HCT116 (cell line): Measurements from ENCODE around the gene URB1. TPM values are rescaled to one million over a fixed set of nuclear protein-coding genes. Genes with fewer than 3 reads are reported as not detected.

Experiments
- ATAC-seq: fragments of 200-7000 bp; cut with Tn5 transposase; 2 replicates; pipeline ENCODE4 v1.9.1; 2020; ENCODE audit warnings: mild to moderate bottlenecking, moderate library complexity
- BruUV-seq: library from RNA; stranded (reverse); fragments of 400-500 nt; replicated peaks from 2 replicates; lab custom pipeline; 2021; lab: Mats Ljungman, UMichigan
- CTCF ChIA-PET: fragments of 300-600 bp; sonication (Branson Sonifier 250); formaldehyde crosslinking; loops from one replicate; lab custom pipeline; 2021; ENCODE audit warnings: antibody characterized with exemption; lab: Charles Lee
- POLR2A ChIA-PET: fragments of 300-600, 350-600 bp; sonication (Branson Sonifier 250); formaldehyde crosslinking; loops from one replicate; lab custom pipeline; 2021; ENCODE audit warnings: antibody characterized with exemption; lab: Charles Lee
- RAD21 ChIA-PET, 2 experiments: fragments of 300-600 bp; sonication (Branson Sonifier 250); formaldehyde crosslinking; loops; one replicate each; lab custom pipeline; 2023; ENCODE audit warnings: low total read pairs in 2 of 2; ENCODE audit not compliant: uncharacterized antibody in 2 of 2, unreplicated experiment in 2 of 2, low non-redundant PET in 1 of 2; lab: Charles Lee
- DNase-seq: peaks from one replicate; pipeline ENCODE4 v3.0.0-alpha.2; 2010; ENCODE audit warnings: low read depth, low spot score
- H2AFZ ChIP-seq: fragments of 200-600 bp; shearing (Covaris generic), sonication (generic); 2 replicates; pipeline ENCODE4 v1.6.1; 2017; ENCODE audit warnings: low read depth, mixed run types, mixed read lengths, antibody characterized with exemption, low read length; ENCODE audit not compliant: poor library complexity, severe bottlenecking
- H3K27ac ChIP-seq: 2 replicates; pipeline ENCODE4 v1.5.1; 2012; ENCODE audit warnings: low read depth, low read length
- H3K27me3 ChIP-seq: fragments of 200-600 bp; sonication (generic); 2 replicates; pipeline ENCODE4 v1.6.1; 2016; ENCODE audit warnings: mixed run types, low read length, mixed read lengths; ENCODE audit not compliant: insufficient read depth
- H3K36me3 ChIP-seq, 2 experiments: fragments of 200-500 bp in 1 of 2; fragments of 200-600 bp in 1 of 2; sonication (Bioruptor generic) in 1 of 2; sonication (generic) in 1 of 2; 2 replicates each; pipeline versions ENCODE4 v1.5.1 to v1.6.1; 2014 to 2016; ENCODE audit warnings: low read length in 2 of 2, inconsistent platforms in 1 of 2, mixed read lengths in 1 of 2, mixed run types in 1 of 2; ENCODE audit not compliant: insufficient read depth in 2 of 2, control insufficient read depth in 1 of 2
- H3K4me1 ChIP-seq, 2 experiments: fragments of 200-600 bp in 1 of 2; sonication (generic) in 1 of 2; 2 replicates each; pipeline versions ENCODE4 v1.5.1 to v1.6.1; 2012 to 2017; ENCODE audit warnings: low read length in 2 of 2, inconsistent platforms in 1 of 2, mild to moderate bottlenecking in 1 of 2, mixed read lengths in 1 of 2, mixed run types in 1 of 2, moderate library complexity in 1 of 2; ENCODE audit not compliant: insufficient read depth in 2 of 2, control insufficient read depth in 1 of 2
- H3K4me2 ChIP-seq: fragments of 200-600 bp; sonication (generic); 2 replicates; pipeline ENCODE4 v1.6.1; 2017; ENCODE audit warnings: mixed run types, low read length, mixed read lengths
- H3K4me3 ChIP-seq, 2 experiments: fragments of 200-600 bp in 1 of 2; sonication (generic) in 1 of 2; replicated peaks in 1 of 2; 2 replicates each; pipeline ENCODE4 v1.5.1; 2011 to 2016; ENCODE audit warnings: low read length in 2 of 2, control low read depth in 1 of 2, low read depth in 1 of 2, mild to moderate bottlenecking in 1 of 2, mixed read lengths in 1 of 2, mixed run types in 1 of 2
- H3K79me2 ChIP-seq: fragments of 200-600 bp; sonication (generic); 2 replicates; pipeline ENCODE4 v1.6.1; 2017; ENCODE audit warnings: mild to moderate bottlenecking, mixed run types, low read length, moderate library complexity, mixed read lengths; ENCODE audit not compliant: insufficient read depth
- H3K9ac ChIP-seq: fragments of 200-600 bp; sonication (generic); 2 replicates; pipeline ENCODE4 v1.6.1; 2016; ENCODE audit warnings: low read length, mixed read lengths
- H3K9me2 ChIP-seq: fragments of 200-600 bp; sonication (generic), shearing (Covaris generic); 2 replicates; pipeline ENCODE4 v1.6.1; 2017; ENCODE audit warnings: mixed run types, mild to moderate bottlenecking, moderate library complexity; ENCODE audit not compliant: insufficient read depth
- H3K9me3 ChIP-seq, 2 experiments: fragments of 200-500 bp in 1 of 2; fragments of 200-600 bp in 1 of 2; sonication (Bioruptor generic) in 1 of 2; sonication (generic) in 1 of 2; 2 replicates each; pipeline ENCODE4 v1.6.1; 2014 to 2017; ENCODE audit warnings: low read length in 2 of 2, mixed read lengths in 2 of 2, inconsistent platforms in 1 of 2, low read depth in 1 of 2, mild to moderate bottlenecking in 1 of 2, mixed run types in 1 of 2, moderate library complexity in 1 of 2; ENCODE audit not compliant: control insufficient read depth in 1 of 2, insufficient read depth in 1 of 2
- H4K20me1 ChIP-seq: fragments of 200-600 bp; sonication (generic), shearing (Covaris generic); 2 replicates; pipeline ENCODE4 v1.6.1; 2017; ENCODE audit warnings: mixed run types, mild to moderate bottlenecking, moderate library complexity; ENCODE audit not compliant: insufficient read depth
- ATF3 ChIP-seq: IDR thresholded peaks from 2 replicates; pipeline ENCODE4 v1.6.1; 2012
- CEBPB ChIP-seq: IDR thresholded peaks from 2 replicates; pipeline ENCODE4 v1.6.1; 2012; ENCODE audit warnings: low read depth
- CTCF ChIP-seq, 3 experiments: fragments of 200-600 bp in 1 of 3; sonication (generic) in 1 of 3; IDR thresholded peaks in 2 of 3; conservative IDR thresholded peaks in 1 of 3; 2 replicates each; pipeline ENCODE4 v1.5.1; 2012 to 2017; ENCODE audit warnings: low read depth in 2 of 3, low read length in 2 of 3, antibody characterized with exemption in 1 of 3, borderline replicate concordance in 1 of 3, control low read depth in 1 of 3, mild to moderate bottlenecking in 1 of 3, mixed read lengths in 1 of 3, mixed run types in 1 of 3, moderate library complexity in 1 of 3; ENCODE audit not compliant: insufficient read depth in 1 of 3
- EGR1 ChIP-seq: IDR thresholded peaks from 2 replicates; pipeline ENCODE4 v1.6.1; 2012; ENCODE audit warnings: low read depth
- ELF1 ChIP-seq: IDR thresholded peaks from 2 replicates; pipeline ENCODE4 v1.6.1; 2012; ENCODE audit warnings: low read depth, borderline replicate concordance
- FOSL1 ChIP-seq: IDR thresholded peaks from 2 replicates; pipeline ENCODE4 v1.6.1; 2012; ENCODE audit warnings: low read depth
- JUND ChIP-seq: IDR thresholded peaks from 2 replicates; pipeline ENCODE4 v1.6.1; 2012
- MAX ChIP-seq: IDR thresholded peaks from 2 replicates; pipeline ENCODE4 v1.6.1; 2012
- POLR2A ChIP-seq: IDR thresholded peaks from 2 replicates; pipeline ENCODE4 v1.7.0; 2011; ENCODE audit warnings: borderline replicate concordance; ENCODE audit not compliant: insufficient read depth, insufficient read length; ENCODE audit errors: extremely low read depth
- POLR2AphosphoS5 ChIP-seq: IDR thresholded peaks from 2 replicates; pipeline ENCODE4 v1.6.1; 2011; ENCODE audit warnings: mild to moderate bottlenecking, low read depth, low read length, moderate library complexity
- RAD21 ChIP-seq: IDR thresholded peaks from 2 replicates; pipeline ENCODE4 v1.6.1; 2012; ENCODE audit warnings: low read depth, mild to moderate bottlenecking
- SP1 ChIP-seq: IDR thresholded peaks from 2 replicates; pipeline ENCODE4 v1.6.1; 2012; ENCODE audit warnings: low read depth
- SRF ChIP-seq: IDR thresholded peaks from 2 replicates; pipeline ENCODE4 v1.6.1; 2012; ENCODE audit warnings: low read depth
- ZFX ChIP-seq: fragments of 450-650 bp; IDR thresholded peaks from 2 replicates; pipeline ENCODE4 v1.6.1; 2017
- ZNF274 ChIP-seq: fragments of 200-500 bp; sonication (Bioruptor generic); IDR thresholded peaks from 2 replicates; pipeline ENCODE4 v1.6.1; 2014; ENCODE audit warnings: mild to moderate bottlenecking, low read depth, low read length, inconsistent platforms
- intact Hi-C: fragments of 100-400 bp; cut with micrococcal nuclease; formaldehyde crosslinking; loops from 2 replicates; pipeline ENCODE4 v1.10.0; 2022
- total RNA-seq: library from RNA; stranded (reverse); gene quantifications from one replicate; pipeline ENCODE4 v1.2.1, GENCODE V29; 2021; ENCODE audit not compliant: unreplicated experiment

URB1 gene
- total RNA-seq, 1 experiment from 2014 or later: 28.3 TPM

GRCh38 chr21:32424674-32425073 is 31.9 kb upstream of the URB1 start (continued):
- no peak for TF ChIP-seq FOSL1
- no peak for TF ChIP-seq SP1
- TF ChIP-seq POLR2AphosphoS5: no peak
- TF ChIP-seq RAD21: no peak
- TF ChIP-seq ZFX: no peak
- TF ChIP-seq ELF1: no peak
- no peak for TF ChIP-seq CTCF (IDR thresholded peaks at IDR 0.05 in 2 of 3, conservative IDR thresholded peaks at IDR 0.05 in 1 of 3; ENCODE audit: borderline replicate concordance in 1 of 3, insufficient read depth in 1 of 3, low read depth in 2 of 3, low read length in 2 of 3)
- TF ChIP-seq POLR2A: no peak

- Histone ChIP-seq H3K9ac (no peak overlapping the region), H2AFZ (no peak overlapping the region), H3K4me2 (no peak overlapping the region), H3K4me3 (no peak overlapping the region), H3K9me2 (no peaks in the 10 kb centered on the region), H3K27me3 (no peaks in the 10 kb centered on the region), H4K20me1 (peaks cover 5% of the 10 kb centered on the region; the same call in 1 of the 2 replicates)
- ChIA-PET POLR2A (no interaction called here), CTCF (no interaction called here)
- no peak for ATAC-seq
- BruUV-seq: no TSS peak
- no peak for TF ChIP-seq POLR2A
- no peak for TF ChIP-seq FOSL1
- TF ChIP-seq MAX: no peak
- TF ChIP-seq RAD21: no peak
- no peak for TF ChIP-seq EGR1
- TF ChIP-seq SRF: no peak
- TF ChIP-seq ATF3: no peak
- TF ChIP-seq JUND: no peak
- TF ChIP-seq ZNF274: no peak
- TF ChIP-seq CEBPB: no peak
- TF ChIP-seq, all 23 proteins: peak for 0
- intact Hi-C loops: no loop called here
- RAD21 ChIA-PET: no interaction called here
- peaks cover 0 to 3% of the 10 kb centered on the region in 2 experiments; a peak in 1 of 4 replicates for H3K36me3 ChIP-seq
- H3K4me1 ChIP-seq: peaks cover 11 to 43% of the 10 kb centered on the region in 2 experiments; a peak in 3 of 4 replicates
- H3K79me2 ChIP-seq: peaks cover 93% of the 10 kb centered on the region
- DNase-seq: no peak
- H3K9me3 ChIP-seq: no peaks in the 10 kb centered on the region
- no peak overlapping the region for H3K27ac ChIP-seq
Observed at GRCh38 chr21:32424191-32424535, 31.4 kb upstream of the URB1 start.
